Fibroblast of gingiva (primary cell): ENCODE results near the gene ANKRD45.
"Not testable (repeated sequence)": the region's sequence is repeated elsewhere in the genome, so short reads cannot be mapped to it uniquely, and the experiment has no call there.

ENCODE experiments used
- DNase-seq: peaks from one replicate; pipeline ENCODE4 v3.0.0-alpha.2; 2011; ENCODE audit warnings: low read depth

ANKRD45 gene

DNA sequence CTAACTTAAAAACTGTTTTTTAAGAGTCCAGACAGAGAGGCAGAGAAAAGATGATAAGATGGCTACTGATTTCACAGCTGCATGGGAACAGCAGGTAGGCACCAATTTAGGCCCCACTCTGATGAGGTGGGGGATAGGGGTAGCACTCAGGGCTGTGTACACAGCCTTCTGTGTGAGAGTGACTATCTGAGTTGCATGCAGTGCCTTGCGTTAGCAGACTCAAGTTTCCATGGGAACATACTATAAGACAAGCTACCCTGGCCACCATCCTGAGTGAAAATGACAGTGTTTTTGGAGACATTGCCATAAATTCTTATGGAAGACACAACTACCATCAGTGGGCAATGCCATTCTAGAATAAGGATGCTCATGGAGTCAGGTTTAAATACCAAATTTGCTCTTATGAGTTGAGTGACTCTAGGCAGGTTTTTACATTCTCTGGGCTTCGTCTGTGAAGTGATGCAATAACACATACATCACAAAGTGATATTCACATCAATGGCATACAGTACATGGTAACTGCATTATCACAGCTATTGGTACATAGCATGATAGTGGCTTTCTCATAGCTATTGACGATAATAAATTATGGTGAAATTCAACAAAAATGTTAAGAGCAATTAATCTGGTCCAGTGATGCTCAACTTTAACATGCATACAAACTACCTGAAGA, 97.3 kb downstream of the ANKRD45 start:
- no peak for DNase-seq

DNA sequence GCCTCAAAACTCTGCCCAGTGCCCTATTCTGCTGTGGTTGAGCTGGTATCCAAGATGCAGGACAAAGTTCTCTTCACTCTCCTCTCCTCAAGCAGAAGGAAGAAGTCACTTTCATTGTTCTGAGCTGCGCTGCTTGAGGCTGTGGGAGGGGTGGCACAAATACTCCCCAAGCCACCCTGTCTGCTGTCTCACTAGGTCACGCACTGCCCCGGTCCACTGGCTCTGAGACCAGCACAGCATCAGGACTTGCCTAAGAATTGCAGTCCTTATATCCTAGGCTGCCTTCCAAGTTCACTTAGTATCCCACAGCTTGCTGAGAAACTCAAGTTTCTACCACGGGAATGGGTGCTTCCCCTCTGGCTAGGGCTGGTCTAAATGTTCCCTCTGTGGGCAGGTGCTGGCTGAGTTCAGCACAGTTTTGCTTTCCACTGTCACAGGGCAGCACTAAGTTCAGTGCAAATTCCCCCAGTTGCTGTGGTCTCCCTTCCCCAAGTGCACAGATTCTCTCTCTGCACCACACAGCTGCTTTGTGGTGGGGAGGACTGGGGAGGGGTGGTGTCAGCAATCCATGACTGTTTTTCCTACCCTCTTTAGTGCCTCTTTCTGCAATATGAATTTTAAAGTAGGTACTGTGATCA, 99.2 kb downstream of the ANKRD45 start:
- no peak for DNase-seq

DNA sequence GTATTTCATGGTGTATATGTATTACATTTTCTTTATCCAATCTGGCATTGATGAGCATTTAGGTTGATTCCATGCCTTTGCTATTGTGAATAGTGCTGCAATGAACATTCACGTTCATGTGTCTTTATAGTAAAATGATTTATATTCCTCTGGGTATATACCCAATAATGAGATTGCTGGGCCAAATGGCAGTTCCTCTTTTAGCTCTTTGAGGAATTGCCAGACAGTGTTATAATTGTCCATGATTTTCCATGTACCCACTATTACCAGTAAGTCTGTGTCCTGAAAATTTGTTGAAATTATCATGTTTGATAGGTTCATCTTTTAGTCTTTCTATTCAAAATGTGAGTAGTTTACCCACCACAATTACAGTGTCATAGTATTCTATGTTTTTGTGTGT, 101.2 kb downstream of the ANKRD45 start:
- no peak for DNase-seq

DNA sequence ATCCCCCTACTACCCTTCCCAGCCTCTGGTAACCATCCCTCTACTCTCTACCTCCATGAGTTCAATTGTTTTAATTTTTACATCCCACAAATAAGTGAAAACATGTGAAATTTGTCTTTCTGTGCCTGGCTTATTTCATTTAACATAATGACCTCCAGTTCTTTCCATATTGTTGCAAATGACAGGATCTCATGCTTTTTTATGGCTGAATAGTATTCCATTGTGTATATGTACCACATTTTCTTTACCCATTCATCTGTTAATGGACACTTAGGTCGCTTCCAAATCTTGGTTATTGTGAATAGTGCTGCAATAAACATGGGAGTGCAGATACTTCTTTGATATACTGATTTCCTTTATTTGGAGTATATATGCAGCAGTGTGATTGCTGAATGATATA, 105.8 kb downstream of the ANKRD45 start:
- not testable (repeated sequence) for DNase-seq

DNA sequence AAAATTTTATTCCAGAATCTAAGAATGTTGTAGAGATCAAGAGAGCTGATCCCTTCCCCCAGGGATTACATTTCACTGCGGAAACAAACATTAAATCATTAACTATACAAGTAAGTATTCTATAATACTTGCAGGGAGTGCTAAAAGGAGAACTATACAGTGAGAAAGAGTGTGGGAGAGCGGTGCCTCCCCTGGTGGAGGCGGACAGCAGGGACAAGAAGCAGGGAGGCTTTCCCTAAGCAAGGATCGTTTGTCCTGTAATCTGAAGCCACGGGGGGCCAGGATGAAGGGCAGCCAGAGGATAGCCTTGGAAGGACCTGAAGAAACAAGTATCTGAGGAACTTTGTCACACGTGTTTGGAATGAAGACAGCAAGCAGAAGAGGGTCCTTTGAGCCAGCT, 106.8 kb downstream of the ANKRD45 start:
- DNase-seq, result no peak

DNA sequence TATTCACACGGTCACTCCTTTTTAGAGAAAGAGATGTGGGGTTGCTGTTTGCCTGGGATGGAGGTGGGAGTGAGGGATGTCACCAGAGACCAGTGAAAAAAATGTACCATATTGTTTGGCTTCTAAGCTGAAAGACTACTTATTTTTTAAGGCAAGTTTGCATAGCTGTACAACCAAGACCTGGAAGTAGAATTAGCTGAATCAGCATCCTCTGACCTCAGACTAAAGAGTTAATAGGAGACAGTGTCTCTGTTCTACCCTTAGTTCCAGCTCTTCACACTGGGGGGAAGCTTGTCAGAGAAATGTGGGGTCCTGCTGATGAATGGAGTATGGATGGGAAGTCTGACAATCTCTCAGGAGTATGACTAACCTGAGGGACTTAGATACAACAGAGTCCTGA, 108.4 kb downstream of the ANKRD45 start:
- no peak for DNase-seq

DNA sequence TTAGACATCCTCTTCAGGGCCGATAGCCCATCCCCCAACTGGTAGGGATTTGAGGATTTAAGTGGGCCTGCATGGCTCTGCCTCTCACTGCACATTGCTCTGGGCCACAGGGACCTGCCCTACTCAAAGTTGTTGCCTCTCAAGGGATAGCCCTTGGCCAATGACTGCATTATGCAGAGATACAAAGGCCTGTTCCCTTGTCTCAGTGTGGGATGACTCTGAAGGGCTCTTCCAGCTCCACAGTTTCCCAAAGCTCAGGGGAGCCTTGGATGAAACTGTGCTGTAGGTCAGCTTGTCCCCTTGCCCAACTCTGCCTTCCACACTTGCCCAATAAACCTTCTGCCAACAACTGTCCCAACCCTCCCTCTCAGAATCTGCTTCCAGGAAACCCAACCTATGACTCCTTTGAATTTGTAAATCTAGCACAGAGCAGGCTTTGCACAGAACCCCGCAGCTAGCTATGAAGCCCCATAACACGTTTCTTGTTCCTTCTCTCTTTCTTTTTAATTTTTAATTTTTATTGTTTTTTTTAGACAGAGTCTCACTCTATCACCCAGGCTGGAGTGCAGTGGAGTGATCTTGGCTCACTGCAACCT, 109.3 kb downstream of the ANKRD45 start:
- peak; percentile 3 for DNase-seq
